ENCODE results near the gene TMEM72.
"Not testable (repeated sequence)": the region's sequence is repeated elsewhere in the genome, so short reads cannot be mapped to it uniquely, and the experiment has no call there.

TMEM72 gene

DNA sequence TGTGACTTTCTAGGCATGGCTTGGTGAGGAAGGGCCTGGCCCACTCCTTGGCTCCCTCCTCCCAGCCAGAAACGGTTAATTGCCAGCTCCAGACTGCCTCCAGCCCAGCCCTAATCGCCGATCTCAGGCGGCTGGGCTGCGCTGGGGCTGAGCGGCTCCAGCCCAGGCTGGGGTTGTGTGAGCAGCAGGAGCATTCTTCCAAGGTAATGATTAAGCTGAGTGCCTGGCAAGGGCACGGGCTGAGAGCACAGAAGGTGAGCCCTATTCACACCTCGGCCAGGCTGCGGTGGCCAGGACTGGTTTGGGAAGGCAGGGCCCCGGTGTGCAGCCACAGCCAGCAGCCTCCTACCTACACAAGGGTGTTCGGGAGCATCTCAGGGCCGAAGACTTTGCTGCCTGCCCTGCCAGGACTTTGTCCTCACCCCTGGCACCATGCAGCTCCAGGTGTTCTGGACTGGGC, at the start of gene TMEM72:
TMEM72 (plus strand) TSS at position 257 of the 460 bp plus-strand sequence; CDS start at position 433, 176 bp downstream.
- Histone ChIP-seq H3K9me3 (ENCODE audit: control insufficient read depth, low read length) (no peaks in the 10 kb centered on the region), H3K36me3 (ENCODE audit: control insufficient read depth, insufficient read depth, low read length, severe bottlenecking) (no peaks in the 10 kb centered on the region), H3K9ac (ENCODE audit: low read length) (no peak within 1 kb of the TSS), H3K27me3 (replicated peaks; ENCODE audit: control insufficient read depth, insufficient read depth, low read length) (peaks cover 11% of the 10 kb centered on the region), H3K4me1 (ENCODE audit: control insufficient read depth, insufficient read depth, low read length) (peaks cover 26% of the 10 kb centered on the region), H3K4me3 (ENCODE audit: low read length) (no peak within 1 kb of the TSS)
- DNase-seq (ENCODE audit: low read depth): no peak

GRCh38 chr10:44862006-44862751, 49.0 kb upstream of the TMEM72 start:
- Histone ChIP-seq H3K4me1 (ENCODE audit: control insufficient read depth, insufficient read depth, low read length) (peaks cover 36% of the 10 kb centered on the region), H3K4me3 (ENCODE audit: low read length) (no peak overlapping the region), H3K9ac (ENCODE audit: low read length) (peak overlapping the region; percentile 39), H3K36me3 (ENCODE audit: control insufficient read depth, insufficient read depth, low read length, severe bottlenecking) (no peaks in the 10 kb centered on the region), H3K27me3 (replicated peaks; ENCODE audit: control insufficient read depth, insufficient read depth, low read length) (no peaks in the 10 kb centered on the region), H3K9me3 (ENCODE audit: control insufficient read depth, low read length) (no peaks in the 10 kb centered on the region)
- DNase-seq (ENCODE audit: low read depth): no peak

DNA sequence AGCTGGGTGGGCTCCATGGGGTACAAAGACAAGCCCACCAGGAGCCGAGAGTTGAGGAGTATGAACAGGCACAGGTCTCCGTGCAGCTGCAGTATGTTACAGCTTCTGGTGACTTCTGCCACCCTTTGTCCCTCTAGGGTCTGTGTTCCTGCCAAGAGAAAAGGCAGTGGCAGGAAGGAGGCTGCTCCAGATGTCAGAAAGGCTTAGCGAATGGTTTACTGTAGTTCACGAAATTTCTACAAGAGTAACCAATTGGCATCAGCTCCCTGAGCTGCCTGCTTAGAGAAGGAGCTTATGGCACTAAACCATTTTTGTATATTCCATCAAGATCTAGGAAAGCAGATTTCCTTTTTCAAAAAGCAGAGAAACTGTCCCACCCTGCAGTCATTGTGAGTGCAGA, 48.2 kb upstream of the TMEM72 start:
- no peak for DNase-seq (ENCODE audit: low read depth)
- H3K27me3 ChIP-seq (replicated peaks; ENCODE audit: control insufficient read depth, insufficient read depth, low read length): no peaks in the 10 kb centered on the region
- no peaks in the 10 kb centered on the region for H3K9me3 ChIP-seq (ENCODE audit: control insufficient read depth, low read length)
- H3K9ac ChIP-seq (ENCODE audit: low read length): no peak overlapping the region
- H3K36me3 ChIP-seq (ENCODE audit: control insufficient read depth, insufficient read depth, low read length, severe bottlenecking): no peaks in the 10 kb centered on the region
- H3K4me3 ChIP-seq (ENCODE audit: low read length): no peak overlapping the region
- peaks cover 33% of the 10 kb centered on the region for H3K4me1 ChIP-seq (ENCODE audit: control insufficient read depth, insufficient read depth, low read length)

DNA sequence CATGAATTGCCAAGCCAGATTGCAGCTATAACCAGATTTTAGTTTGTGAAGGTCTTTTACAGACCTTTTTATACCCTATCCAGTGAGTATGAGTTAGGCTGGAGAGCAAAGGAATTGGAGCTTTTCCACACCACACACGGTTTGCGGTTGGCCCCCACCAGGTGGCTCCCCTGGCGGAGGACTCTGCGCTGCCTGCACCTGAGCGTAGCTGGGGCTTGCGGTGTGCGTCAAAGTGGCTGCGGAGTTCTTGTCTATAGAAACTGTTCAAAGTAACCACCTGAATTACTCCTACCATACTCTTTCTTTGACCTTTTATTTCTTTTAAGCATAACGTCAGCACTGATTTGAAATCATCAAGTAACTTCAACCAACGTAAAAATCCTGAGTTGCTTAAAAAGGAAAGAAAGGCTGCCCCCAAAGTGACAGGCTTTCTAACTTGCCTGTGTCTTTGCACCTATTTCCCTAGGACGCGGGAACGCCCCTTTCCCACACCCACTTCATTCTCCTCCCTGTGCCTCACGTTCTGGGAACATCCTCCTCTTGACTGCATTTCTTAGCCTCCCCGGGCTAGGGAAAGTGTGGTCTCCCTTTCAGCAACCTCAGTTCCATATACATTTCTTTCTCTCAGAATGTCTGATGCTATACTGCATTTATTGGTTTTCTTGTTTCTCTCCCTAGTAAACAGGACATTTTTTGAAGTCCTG, 47.6 kb upstream of the TMEM72 start:
- Histone ChIP-seq H3K4me1 (ENCODE audit: control insufficient read depth, insufficient read depth, low read length) (peaks cover 33% of the 10 kb centered on the region), H3K9ac (ENCODE audit: low read length) (no peak overlapping the region), H3K27me3 (replicated peaks; ENCODE audit: control insufficient read depth, insufficient read depth, low read length) (no peaks in the 10 kb centered on the region), H3K4me3 (ENCODE audit: low read length) (no peak overlapping the region), H3K9me3 (ENCODE audit: control insufficient read depth, low read length) (no peaks in the 10 kb centered on the region), H3K36me3 (ENCODE audit: control insufficient read depth, insufficient read depth, low read length, severe bottlenecking) (no peaks in the 10 kb centered on the region)
- DNase-seq (ENCODE audit: low read depth): no peak

DNA sequence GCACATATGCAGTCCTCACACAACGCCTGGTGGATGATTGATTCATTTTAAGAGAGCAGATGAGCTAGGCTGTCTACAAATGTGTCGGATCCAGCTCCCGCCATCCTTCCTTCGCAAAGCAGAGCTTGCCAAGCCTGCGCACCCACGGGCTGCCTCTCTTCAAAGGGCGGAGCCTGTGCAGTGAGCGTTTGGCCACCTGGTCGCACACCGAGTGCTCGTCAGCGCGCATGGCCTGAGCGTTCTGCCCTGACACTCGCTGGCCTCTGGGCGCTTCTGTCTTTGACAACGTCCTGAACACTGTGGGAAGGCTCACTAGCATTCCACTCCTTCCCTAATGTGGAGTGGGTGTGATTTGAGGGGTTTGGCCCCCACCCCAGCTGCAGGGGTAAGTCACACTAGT, 47.1 kb upstream of the TMEM72 start:
- no peak for DNase-seq (ENCODE audit: low read depth)
- no peaks in the 10 kb centered on the region for H3K36me3 ChIP-seq (ENCODE audit: control insufficient read depth, insufficient read depth, low read length, severe bottlenecking)
- peak overlapping the region; percentile 82 for H3K4me3 ChIP-seq (ENCODE audit: low read length)
- peaks cover 33% of the 10 kb centered on the region for H3K4me1 ChIP-seq (ENCODE audit: control insufficient read depth, insufficient read depth, low read length)
- H3K9ac ChIP-seq (ENCODE audit: low read length): peak overlapping the region; percentile 78
- H3K9me3 ChIP-seq (ENCODE audit: control insufficient read depth, low read length): no peaks in the 10 kb centered on the region
- H3K27me3 ChIP-seq (replicated peaks; ENCODE audit: control insufficient read depth, insufficient read depth, low read length): no peaks in the 10 kb centered on the region

GRCh38 chr10:44864637-44865288, 46.4 kb upstream of the TMEM72 start:
- Histone ChIP-seq H3K9ac (ENCODE audit: low read length) (peak overlapping the region; percentile 78), H3K9me3 (ENCODE audit: control insufficient read depth, low read length) (no peaks in the 10 kb centered on the region), H3K36me3 (ENCODE audit: control insufficient read depth, insufficient read depth, low read length, severe bottlenecking) (no peaks in the 10 kb centered on the region), H3K4me1 (ENCODE audit: control insufficient read depth, insufficient read depth, low read length) (peaks cover 33% of the 10 kb centered on the region), H3K4me3 (ENCODE audit: low read length) (peak overlapping the region; percentile 82), H3K27me3 (replicated peaks; ENCODE audit: control insufficient read depth, insufficient read depth, low read length) (no peaks in the 10 kb centered on the region)
- peak; percentile 96 for DNase-seq (ENCODE audit: low read depth)

GRCh38 chr10:44865289-44865671, 45.9 kb upstream of the TMEM72 start:
- H3K9ac ChIP-seq (ENCODE audit: low read length): peak overlapping the region; percentile 78
- DNase-seq (ENCODE audit: low read depth): no peak
- no peaks in the 10 kb centered on the region for H3K9me3 ChIP-seq (ENCODE audit: control insufficient read depth, low read length)
- H3K4me3 ChIP-seq (ENCODE audit: low read length): peak overlapping the region; percentile 82
- peaks cover 33% of the 10 kb centered on the region for H3K4me1 ChIP-seq (ENCODE audit: control insufficient read depth, insufficient read depth, low read length)
- no peaks in the 10 kb centered on the region for H3K36me3 ChIP-seq (ENCODE audit: control insufficient read depth, insufficient read depth, low read length, severe bottlenecking)
- no peaks in the 10 kb centered on the region for H3K27me3 ChIP-seq (replicated peaks; ENCODE audit: control insufficient read depth, insufficient read depth, low read length)

DNA sequence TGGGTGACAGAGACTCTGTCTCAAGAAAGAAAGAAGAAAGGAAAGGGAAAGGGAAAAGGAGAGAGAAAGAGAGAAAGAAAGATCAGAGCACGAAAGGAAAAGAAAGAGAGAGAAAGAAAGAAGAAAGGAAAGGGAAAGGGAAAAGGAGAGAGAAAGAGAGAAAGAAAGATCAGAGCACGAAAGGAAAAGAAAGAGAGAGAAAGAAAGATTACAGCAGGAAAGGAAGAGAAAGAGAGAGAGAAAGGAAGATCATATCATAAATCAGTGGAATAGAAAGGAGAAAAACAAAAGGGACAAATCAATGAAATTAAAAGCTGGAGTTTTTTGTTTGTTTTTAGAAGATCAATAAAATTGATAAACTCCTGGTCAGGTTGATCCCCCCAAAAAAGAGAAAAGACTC, 44.8 kb upstream of the TMEM72 start:
- DNase-seq (ENCODE audit: low read depth); H3K4me3 ChIP-seq (ENCODE audit: low read length); H3K9ac ChIP-seq (ENCODE audit: low read length); H3K9me3 ChIP-seq (ENCODE audit: control insufficient read depth, low read length); H3K36me3 ChIP-seq (ENCODE audit: control insufficient read depth, insufficient read depth, low read length, severe bottlenecking); H3K27me3 ChIP-seq (replicated peaks; ENCODE audit: control insufficient read depth, insufficient read depth, low read length): not testable (repeated sequence)
- peaks cover 26% of the 10 kb centered on the region for H3K4me1 ChIP-seq (ENCODE audit: control insufficient read depth, insufficient read depth, low read length)

GRCh38 chr10:44870031-44870430, 41.1 kb upstream of the TMEM72 start:
- Histone ChIP-seq H3K4me1 (ENCODE audit: control insufficient read depth, insufficient read depth, low read length) (peaks cover 24% of the 10 kb centered on the region), H3K9me3 (ENCODE audit: control insufficient read depth, low read length) (no peaks in the 10 kb centered on the region), H3K9ac (ENCODE audit: low read length) (no peak overlapping the region), H3K36me3 (ENCODE audit: control insufficient read depth, insufficient read depth, low read length, severe bottlenecking) (no peaks in the 10 kb centered on the region), H3K27me3 (replicated peaks; ENCODE audit: control insufficient read depth, insufficient read depth, low read length) (no peaks in the 10 kb centered on the region), H3K4me3 (ENCODE audit: low read length) (no peak overlapping the region)
- no peak for DNase-seq (ENCODE audit: low read depth)

DNA sequence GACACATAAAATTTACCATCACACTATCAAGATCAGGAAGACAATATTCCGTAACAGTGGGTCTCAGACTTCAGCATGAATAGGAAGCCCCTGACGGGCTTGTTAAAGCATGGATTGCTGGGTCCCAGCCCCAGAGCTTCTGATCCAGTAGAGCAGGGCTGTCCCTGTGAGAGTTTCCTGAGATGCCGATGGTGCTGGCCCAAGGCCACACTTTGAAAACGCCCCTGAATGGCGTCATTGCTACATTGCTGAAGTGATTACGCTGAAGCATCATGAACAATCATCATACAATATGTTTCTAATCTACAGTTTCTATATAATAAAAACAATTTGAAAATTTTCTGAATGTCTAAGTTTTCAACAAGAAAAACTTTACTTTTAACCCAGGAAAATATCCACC, 38.0 kb upstream of the TMEM72 start:
- H3K36me3 ChIP-seq (ENCODE audit: control insufficient read depth, insufficient read depth, low read length, severe bottlenecking): no peaks in the 10 kb centered on the region
- H3K9me3 ChIP-seq (ENCODE audit: control insufficient read depth, low read length): no peaks in the 10 kb centered on the region
- H3K27me3 ChIP-seq (replicated peaks; ENCODE audit: control insufficient read depth, insufficient read depth, low read length): no peaks in the 10 kb centered on the region
- H3K9ac ChIP-seq (ENCODE audit: low read length): no peak overlapping the region
- peaks cover 17% of the 10 kb centered on the region for H3K4me1 ChIP-seq (ENCODE audit: control insufficient read depth, insufficient read depth, low read length)
- peak; percentile 34 for DNase-seq (ENCODE audit: low read depth)
- H3K4me3 ChIP-seq (ENCODE audit: low read length): no peak overlapping the region

DNA sequence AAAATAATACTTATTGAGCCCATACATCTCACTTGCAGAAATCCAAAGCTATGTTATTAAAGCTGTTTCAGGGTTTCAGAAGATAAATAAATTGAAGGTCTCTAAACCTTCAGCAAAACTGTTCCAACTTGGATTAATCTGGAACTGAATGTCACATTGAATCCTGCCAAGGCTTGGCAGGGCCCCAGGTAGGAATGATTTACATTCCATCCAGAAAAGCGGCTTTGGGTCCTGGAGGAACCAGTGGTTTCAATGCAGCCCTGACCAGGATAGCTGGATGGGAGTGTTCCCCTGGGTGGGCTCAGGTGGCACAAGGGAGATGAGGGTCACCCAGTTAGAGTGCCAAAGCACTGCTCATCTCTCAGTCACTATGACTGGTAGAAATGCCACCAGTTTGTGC, 37.0 kb upstream of the TMEM72 start:
- DNase-seq (ENCODE audit: low read depth): peak; percentile 57
- H3K4me1 ChIP-seq (ENCODE audit: control insufficient read depth, insufficient read depth, low read length): peaks cover 24% of the 10 kb centered on the region
- H3K36me3 ChIP-seq (ENCODE audit: control insufficient read depth, insufficient read depth, low read length, severe bottlenecking): no peaks in the 10 kb centered on the region
- no peak overlapping the region for H3K9ac ChIP-seq (ENCODE audit: low read length)
- no peaks in the 10 kb centered on the region for H3K27me3 ChIP-seq (replicated peaks; ENCODE audit: control insufficient read depth, insufficient read depth, low read length)
- no peaks in the 10 kb centered on the region for H3K9me3 ChIP-seq (ENCODE audit: control insufficient read depth, low read length)
- no peak overlapping the region for H3K4me3 ChIP-seq (ENCODE audit: low read length)

Measured in adipocyte (in vitro differentiated cells).